ENCODE results near the gene KLHL24. TPM values are rescaled to one million over a fixed set of nuclear protein-coding genes. Genes with fewer than 3 reads are reported as not detected.
A peak's percentile ranks its signal among the peaks of the same experiment; 100 is the strongest.
"Not testable (repeated sequence)": the region's sequence is repeated elsewhere in the genome, so short reads cannot be mapped to it uniquely, and the experiment has no call there.

KLHL24 gene
- total RNA-seq, 1 donor from 2014 or later = 33.9 TPM

- intact Hi-C loops (cut with micrococcal nuclease) = no loop called here
- POLR2A ChIA-PET = no interaction called here
- ATAC-seq (ENCODE audit: low read depth) (no peak), DNase-seq (no peak)
- CTCF ChIA-PET = no interaction called here
- no peak for TF ChIP-seq CTCF (IDR thresholded peaks at IDR 0.05)
- Mint-ChIP-seq H3K4me3 (no peak overlapping the region), H3K9me3 (no peaks in the 10 kb centered on the region), H3K4me1 (no peaks in the 10 kb centered on the region), H3K27ac (no peak overlapping the region), H3K36me3 (ENCODE audit: low read depth) (no peaks in the 10 kb centered on the region), H3K27me3 (peaks cover 5% of the 10 kb centered on the region)
These were observed 8.4 kb upstream of the KLHL24 start for GRCh38 chr3:183626877-183627594.

- Mint-ChIP-seq H3K4me1 (peaks cover 3% of the 10 kb centered on the region), H3K36me3 (ENCODE audit: low read depth) (no peaks in the 10 kb centered on the region), H3K27ac (no peak overlapping the region), H3K4me3 (no peak overlapping the region), H3K27me3 (peaks cover 5% of the 10 kb centered on the region), H3K9me3 (no peaks in the 10 kb centered on the region)
- no peak for ATAC-seq (ENCODE audit: low read depth)
- no peak for TF ChIP-seq CTCF (IDR thresholded peaks at IDR 0.05)
- ChIA-PET CTCF (no interaction called here), POLR2A (interaction anchor here (0.6 kb wide), 1 partner anchor 67 kb away, joined by 3 read pairs; no protein-coding TSS in a partner anchor)
- intact Hi-C loops (cut with micrococcal nuclease) = no loop called here
- no peak for DNase-seq
These were observed 5.7 kb upstream of the KLHL24 start for GRCh38 chr3:183629546-183630301.

GRCh38 chr3:183631715-183632114 lies 3.7 kb upstream of the KLHL24 start:
- Mint-ChIP-seq H3K27ac (no peak overlapping the region), H3K27me3 (peaks cover 5% of the 10 kb centered on the region), H3K4me1 (peaks cover 9% of the 10 kb centered on the region), H3K4me3 (no peak overlapping the region), H3K36me3 (ENCODE audit: low read depth) (no peaks in the 10 kb centered on the region), H3K9me3 (no peaks in the 10 kb centered on the region)
- CTCF ChIA-PET = no interaction called here
- POLR2A ChIA-PET = no interaction called here
- TF ChIP-seq CTCF (IDR thresholded peaks at IDR 0.05) = no peak
- ATAC-seq (ENCODE audit: low read depth) (no peak), DNase-seq (no peak)
- intact Hi-C loops (cut with micrococcal nuclease) = no loop called here

- H3K27me3 Mint-ChIP-seq; H3K36me3 Mint-ChIP-seq (ENCODE audit: low read depth); H3K4me3 Mint-ChIP-seq; POLR2A ChIA-PET; H3K27ac Mint-ChIP-seq; H3K9me3 Mint-ChIP-seq; intact Hi-C loops (cut with micrococcal nuclease); CTCF ChIA-PET; DNase-seq; ATAC-seq (ENCODE audit: low read depth): not testable (repeated sequence)
- H3K4me1 Mint-ChIP-seq = peaks cover 18% of the 10 kb centered on the region
These were observed 2.7 kb upstream of the KLHL24 start for GRCh38 chr3:183632725-183633124.

GRCh38 chr3:183634707-183635106 lies 716 bp upstream of the KLHL24 start:
- Mint-ChIP-seq H3K4me3 (peak overlapping the region; percentile 92), H3K36me3 (ENCODE audit: low read depth) (peaks cover 3% of the 10 kb centered on the region), H3K27me3 (no peaks in the 10 kb centered on the region), H3K4me1 (peaks cover 24% of the 10 kb centered on the region), H3K9me3 (no peaks in the 10 kb centered on the region), H3K27ac (peak overlapping the region; percentile 87)
- DNase-seq = no peak
- TF ChIP-seq CTCF (IDR thresholded peaks at IDR 0.05) = no peak
- ATAC-seq (ENCODE audit: low read depth) = no peak
- POLR2A ChIA-PET = interaction anchor here (0.7 to 3.2 kb wide), 6 partner anchors 9 to 107 kb away, joined by 3 to 39 read pairs (median 10); partner anchors contain the start of genes KLHL6 and YEATS2
- intact Hi-C loops (cut with micrococcal nuclease) = loop anchor here (1.0 to 5.0 kb wide), 5 partner anchors 107 to 728 kb away; partner anchors contain the start of genes AP2M1, CLCN2 and POLR2H
- CTCF ChIA-PET = interaction anchor here (0.8 to 3.1 kb wide), 2 partner anchors 20 to 166 kb away, joined by 3 to 15 read pairs; no protein-coding TSS in a partner anchor

Measured in activated B cell treated with CpG ODN at 0.5 μM for 24 hours (primary cell).